GM18520 (cell line): ENCODE data around the gene MYBPHL.
"Not testable (repeated sequence)": the region's sequence is repeated elsewhere in the genome, so short reads cannot be mapped to it uniquely, and the experiment has no call there.

Source experiments
- ATAC-seq: cut with Tn5 transposase; IDR thresholded peaks from one replicate; pipeline ENCODE4 v1.9.1; 2021; ENCODE audit not compliant: unreplicated experiment

The MYBPHL gene

DNA sequence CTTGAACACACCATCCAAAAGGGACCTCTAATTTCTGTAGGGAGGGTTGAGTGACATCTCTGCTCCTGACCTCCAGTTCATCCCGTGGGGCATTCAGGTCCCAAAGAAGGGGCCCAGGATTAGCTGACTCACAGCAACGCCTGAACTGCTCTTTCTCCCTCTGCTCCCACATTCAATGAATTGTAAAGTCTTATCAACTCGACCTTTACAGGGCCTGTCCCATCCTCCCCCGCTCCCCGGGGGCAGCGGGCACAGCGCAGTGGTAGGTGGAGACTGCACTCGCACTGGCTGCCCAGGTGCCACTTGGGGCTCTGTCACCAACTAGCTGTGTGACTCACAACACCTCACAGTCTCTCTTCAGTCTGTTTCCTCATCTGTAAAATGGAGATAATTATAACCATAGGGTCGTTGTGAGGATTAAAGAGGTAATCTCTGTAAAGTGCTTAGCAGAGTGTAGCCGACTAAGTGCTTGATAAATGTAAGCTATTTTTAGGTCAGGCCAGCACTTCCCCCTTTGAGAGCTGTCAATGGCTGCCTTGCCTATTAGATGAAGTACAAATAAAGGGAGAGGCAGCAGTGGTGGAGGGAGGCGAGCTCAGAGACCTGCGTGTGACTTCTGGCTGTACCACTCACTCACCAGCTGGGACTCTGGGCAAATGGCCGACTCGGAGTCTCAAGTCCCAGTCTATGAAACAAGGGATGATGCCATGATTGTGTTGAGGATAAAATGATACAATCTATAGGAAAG, 637 bp upstream of the MYBPHL start:
- ATAC-seq = no peak

DNA sequence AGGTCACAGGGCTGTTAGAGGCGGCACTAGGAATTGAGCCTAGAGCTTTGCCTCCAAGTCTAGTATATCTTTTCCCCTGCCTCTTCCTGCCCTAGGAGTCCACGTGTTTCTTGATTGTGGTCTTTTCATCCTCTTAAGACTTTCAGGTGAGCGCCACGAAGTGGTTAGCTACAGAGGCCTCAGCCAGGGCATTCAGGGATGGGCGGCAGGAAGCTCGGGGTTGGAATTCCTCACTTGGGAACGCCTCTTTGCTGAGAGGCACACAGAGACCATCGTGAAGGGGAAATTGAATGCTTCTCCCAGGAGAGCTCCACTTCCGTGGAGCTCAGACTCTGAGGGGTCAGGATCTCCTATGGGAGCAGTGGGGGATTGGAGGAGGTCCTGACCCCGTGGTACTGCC, 820 bp downstream of the MYBPHL start:
- ATAC-seq = not testable (repeated sequence)

DNA sequence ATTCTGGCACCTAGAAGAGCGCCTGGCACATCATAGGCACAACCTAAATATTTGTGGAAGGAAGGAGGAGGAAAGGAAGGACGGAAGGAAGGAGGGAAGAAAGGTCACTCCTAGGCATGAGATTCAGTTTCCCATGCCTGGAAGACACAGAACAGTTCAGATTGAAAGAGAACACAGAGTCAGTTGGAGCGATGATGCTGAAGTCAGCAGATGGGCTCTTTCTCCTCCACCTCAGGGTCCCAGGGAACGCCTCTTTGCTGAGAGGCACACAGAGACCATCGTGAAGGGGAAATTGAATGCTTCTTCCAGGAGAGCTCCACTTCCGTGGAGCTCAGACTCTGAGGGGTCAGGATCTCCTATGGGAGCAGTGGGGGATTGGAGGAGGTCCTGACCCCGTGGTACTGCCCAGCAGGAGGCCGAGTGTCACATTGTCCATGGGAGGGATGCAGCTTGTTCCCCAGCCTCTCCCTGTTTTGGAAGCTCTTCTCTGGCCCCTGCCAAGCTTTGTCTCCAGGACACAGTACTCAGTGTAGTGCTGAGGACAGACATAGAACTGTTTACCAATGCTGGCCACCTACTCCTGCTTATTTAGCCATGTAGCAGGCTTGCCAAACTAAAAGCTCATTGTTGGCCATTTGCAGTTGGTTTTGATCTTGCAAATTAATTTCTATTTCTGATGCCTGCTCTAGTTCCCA, 2.4 kb downstream of the MYBPHL start:
- ATAC-seq = no peak

DNA sequence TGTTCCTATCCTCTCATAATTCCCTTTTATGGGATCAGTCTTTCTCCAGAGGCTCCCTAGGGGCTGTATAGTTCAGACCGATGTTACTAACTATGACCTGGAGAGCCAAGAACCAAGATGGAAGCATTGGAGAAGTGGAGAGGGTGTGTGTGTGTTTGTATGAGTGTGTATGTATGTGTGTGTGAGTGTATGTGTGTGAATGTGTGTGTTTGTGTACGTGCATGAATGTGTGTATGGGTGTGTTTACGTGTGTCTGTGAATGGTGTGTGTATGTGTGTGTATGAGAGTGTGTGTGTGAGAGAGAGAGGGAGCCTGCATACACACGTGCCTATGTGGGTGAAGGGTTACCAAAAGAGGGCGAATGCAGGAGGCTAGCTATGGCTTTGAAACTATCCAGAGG, 4.9 kb downstream of the MYBPHL start:
- no peak for ATAC-seq

- ATAC-seq = no peak
Observed at GRCh38 chr1:109300650-109301151, 6.1 kb downstream of the MYBPHL start.

- no peak for ATAC-seq
Observed at GRCh38 chr1:109299558-109300343, 7.1 kb downstream of the MYBPHL start.

- ATAC-seq = no peak
Observed at GRCh38 chr1:109298666-109299557, 7.9 kb downstream of the MYBPHL start.

DNA sequence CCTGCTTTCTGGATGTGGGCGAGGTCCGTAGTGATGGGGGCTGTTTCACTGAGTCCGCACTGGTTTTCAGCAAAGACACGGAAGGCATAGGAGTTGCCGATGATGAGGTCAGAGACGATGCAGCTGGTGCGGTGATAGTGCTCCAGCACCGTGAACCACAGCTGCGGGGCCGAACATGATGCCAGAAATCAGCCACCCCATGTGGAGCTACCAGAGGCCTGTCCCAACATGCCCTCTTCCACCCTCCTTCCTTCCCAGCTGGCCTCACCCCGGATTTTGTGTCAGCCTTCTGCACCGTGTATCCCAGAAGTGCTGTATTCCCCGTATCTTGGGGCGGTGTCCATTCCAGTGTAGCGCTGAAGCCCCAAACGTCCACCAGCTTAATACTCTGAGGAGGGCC, 10.0 kb downstream of the MYBPHL start:
- ATAC-seq = no peak

- ATAC-seq = no peak
Observed at GRCh38 chr1:109295712-109296415, 10.9 kb downstream of the MYBPHL start.

- no peak for ATAC-seq
Observed at GRCh38 chr1:109294481-109294880, 12.3 kb downstream of the MYBPHL start.

DNA sequence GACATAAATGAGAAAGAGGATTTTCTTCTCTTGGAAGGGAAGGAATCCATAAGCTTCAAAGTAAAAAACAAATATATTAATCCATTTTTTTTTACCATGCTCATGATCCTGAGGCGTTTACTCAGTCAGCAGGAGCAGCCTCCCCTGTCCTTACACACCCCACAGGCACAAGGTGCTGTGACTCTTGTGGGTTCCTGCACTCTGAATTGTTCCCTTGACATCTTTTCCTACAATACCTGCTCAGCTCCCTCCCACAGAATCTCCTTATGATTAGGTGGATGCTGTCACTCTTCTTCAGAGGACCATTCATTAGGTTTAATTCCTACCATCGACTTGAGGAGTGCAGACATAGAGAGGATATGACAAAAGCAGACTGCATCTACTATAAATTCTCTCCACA, 13.8 kb downstream of the MYBPHL start:
- ATAC-seq = no peak

- ATAC-seq = no peak
Observed at GRCh38 chr1:109292364-109292763, 14.4 kb downstream of the MYBPHL start.

GRCh38 chr1:109290998-109291397, 15.8 kb downstream of the MYBPHL start:
- ATAC-seq = no peak

GRCh38 chr1:109290137-109290536, 16.7 kb downstream of the MYBPHL start:
- no peak for ATAC-seq

GRCh38 chr1:109286762-109287161, 20.0 kb downstream of the MYBPHL start:
- ATAC-seq = not testable (repeated sequence)

DNA sequence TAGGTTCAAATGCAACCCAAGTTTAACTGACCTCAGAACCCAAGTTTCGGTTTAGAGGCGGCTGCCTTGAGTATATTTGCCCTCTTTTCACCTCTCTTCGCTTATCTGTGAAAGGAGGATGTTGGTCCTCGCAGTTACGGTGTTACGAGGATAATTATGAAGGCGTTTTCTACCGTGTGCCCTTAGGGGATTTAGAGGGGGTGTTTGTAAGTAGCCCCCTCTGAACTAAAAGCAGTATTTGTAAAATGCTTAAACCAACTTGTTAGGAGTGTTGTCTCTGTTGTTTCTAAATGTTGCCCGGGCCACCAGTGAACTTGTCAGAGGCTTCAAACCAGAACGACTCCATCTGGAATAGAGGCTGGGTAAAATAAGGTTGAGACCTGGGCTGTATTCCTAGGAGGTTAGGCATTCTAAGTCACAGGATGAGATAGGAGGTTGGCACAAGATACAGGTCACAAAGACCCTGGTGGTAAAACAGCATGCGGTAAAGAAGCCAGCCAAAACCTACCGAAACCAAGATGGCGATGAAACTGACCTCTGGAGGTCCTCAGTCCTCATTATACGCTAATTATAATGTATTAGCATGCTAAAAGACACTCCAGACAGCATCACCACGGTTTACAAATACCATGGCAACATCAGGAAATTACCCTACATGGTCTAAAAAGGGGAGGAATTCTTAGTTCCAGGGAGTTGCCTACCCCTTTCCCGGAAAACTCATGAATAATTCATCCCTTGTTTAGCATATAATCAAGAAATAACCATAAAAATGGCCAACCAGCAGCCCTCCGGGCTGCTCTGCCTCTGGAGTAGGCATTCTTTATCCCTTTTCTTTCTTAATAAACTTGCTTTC, 22.8 kb downstream of the MYBPHL start:
- no peak for ATAC-seq

DNA sequence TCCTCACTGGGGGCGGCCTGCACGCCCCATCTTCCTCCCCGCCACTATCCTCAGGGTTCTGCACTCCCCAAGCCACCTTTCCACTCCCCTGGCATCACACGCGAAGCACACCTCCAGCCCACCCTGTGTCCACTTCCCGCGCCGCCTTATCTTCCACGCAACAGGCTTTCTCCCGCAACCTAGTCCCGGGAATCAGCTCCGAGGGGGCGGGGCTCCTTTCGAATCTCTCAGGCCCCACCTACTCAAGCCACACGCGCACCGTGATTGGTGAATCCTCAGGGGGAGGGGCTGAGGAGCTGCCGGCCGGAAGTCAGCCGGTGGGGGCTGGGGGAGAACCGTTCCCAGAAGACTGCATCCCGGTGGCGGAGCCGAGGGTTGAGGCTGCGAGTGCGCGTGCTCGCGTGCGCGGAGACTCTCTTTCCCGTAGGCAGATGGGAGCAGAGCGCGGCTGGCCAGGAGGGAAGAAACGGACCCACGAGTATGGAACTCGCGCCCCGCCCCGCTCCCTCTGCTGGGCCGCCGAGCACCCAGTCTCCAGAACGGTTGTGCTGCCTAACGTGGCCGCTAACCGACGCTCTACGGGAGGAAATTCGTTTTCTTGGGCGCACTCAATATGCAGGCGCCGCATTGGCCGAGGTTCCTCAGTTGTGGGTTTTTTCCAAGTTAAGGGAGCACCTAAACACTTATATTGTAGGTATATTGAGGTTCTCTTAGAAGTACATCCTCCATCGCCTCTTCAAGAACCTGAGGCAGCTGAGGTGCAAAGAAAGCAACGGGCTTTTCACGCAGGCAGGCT, 23.7 kb downstream of the MYBPHL start, which contains the start of gene PSRC1:
PSRC1 (minus strand) TSS at position 194 of the 796 bp plus-strand sequence.
- ATAC-seq = peak; percentile 84

DNA sequence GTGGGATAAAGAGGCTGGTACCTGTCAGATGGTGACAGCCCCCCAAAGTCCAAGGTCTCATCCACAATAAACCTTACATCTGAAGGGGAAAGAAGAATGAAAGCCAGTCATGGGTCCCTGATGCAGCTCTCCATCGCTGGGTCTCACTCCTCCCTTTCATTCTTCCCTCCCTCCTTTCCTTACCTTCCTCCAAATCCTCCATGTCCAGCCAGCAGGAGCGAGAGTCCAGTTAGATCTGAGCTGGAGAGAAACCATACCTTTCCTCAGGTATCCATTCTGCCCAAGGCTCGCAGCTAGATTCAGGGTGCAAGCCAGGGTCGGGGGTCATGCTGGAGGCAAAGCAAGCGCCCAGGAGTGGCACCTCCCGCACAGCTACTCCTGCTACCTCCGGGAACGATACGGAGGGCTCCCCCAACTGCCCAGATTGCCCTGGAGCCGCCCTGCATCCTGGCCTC, 24.3 kb downstream of the MYBPHL start:
- ATAC-seq = no peak
